ENCODE data around the gene CDHR5.

- TF ChIP-seq, protein P1, sequence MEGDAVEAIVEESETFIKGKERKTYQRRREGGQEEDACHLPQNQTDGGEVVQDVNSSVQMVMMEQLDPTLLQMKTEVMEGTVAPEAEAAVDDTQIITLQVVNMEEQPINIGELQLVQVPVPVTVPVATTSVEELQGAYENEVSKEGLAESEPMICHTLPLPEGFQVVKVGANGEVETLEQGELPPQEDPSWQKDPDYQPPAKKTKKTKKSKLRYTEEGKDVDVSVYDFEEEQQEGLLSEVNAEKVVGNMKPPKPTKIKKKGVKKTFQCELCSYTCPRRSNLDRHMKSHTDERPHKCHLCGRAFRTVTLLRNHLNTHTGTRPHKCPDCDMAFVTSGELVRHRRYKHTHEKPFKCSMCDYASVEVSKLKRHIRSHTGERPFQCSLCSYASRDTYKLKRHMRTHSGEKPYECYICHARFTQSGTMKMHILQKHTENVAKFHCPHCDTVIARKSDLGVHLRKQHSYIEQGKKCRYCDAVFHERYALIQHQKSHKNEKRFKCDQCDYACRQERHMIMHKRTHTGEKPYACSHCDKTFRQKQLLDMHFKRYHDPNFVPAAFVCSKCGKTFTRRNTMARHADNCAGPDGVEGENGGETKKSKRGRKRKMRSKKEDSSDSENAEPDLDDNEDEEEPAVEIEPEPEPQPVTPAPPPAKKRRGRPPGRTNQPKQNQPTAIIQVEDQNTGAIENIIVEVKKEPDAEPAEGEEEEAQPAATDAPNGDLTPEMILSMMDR (IDR thresholded peaks at IDR 0.05) = no peak
- TF ChIP-seq POLR2A (IDR thresholded peaks at IDR 0.05) = no peak
Observed at GRCh38 chr11:645536-645935, 20.8 kb upstream of the CDHR5 start.

Measured in breast epithelium (tissue), 3 donors.